Measurements from ENCODE around the gene CDH4.

The CDH4 gene

GRCh38 chr20:61685462-61685861 is 433.4 kb downstream of the CDH4 start:
- DNase-seq (ENCODE audit: low read depth, low spot score), result no peak

GRCh38 chr20:61686051-61686936 is 434.2 kb downstream of the CDH4 start:
- DNase-seq (ENCODE audit: low read depth, low spot score), result no peak

- no peak for DNase-seq (ENCODE audit: low read depth, low spot score)
Observed at GRCh38 chr20:61688411-61688810, 436.4 kb downstream of the CDH4 start.

GRCh38 chr20:61690150-61690549 is 438.1 kb downstream of the CDH4 start:
- DNase-seq (ENCODE audit: low read depth, low spot score), result no peak

DNA sequence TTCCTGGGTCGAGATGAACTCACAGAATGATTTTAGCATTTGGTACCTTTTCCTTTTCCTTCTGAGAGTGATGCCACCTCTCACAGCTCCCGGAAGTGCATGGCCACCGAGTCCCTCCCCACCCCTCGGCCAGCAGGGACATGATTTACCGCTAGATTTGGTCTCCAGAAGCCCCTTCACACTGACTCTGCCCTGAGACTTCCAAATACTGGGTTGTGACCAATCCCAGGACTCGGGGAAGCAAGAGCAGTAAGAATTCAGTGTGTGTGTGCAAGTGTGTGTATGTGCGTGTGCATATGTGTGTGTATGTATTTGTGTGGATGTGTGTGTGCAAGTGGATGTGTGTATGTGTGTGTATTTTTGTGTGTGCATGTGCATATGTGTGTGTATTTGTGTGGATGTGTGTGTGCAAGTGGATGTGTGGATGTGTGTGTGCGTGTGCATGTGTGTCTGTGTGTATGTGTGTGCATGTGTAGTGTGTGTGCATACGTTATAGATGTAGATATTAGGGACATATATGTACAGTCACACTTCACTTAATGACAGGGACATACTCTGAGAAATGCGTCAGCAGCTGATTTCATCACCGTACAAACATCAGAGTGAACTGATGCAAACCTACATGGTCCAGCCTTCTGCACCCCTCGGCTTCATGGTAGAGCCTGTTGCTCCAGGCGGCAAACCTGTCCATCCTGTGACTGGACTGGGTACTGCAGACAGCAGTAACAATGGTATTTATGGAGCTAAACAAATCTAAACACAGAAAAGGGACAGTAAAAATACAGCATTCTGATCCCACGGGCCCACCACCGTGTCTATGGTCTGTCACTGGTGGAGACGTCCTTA is 439.2 kb downstream of the CDH4 start:
- no peak for DNase-seq (ENCODE audit: low read depth, low spot score)

GRCh38 chr20:61691978-61692377 is 439.9 kb downstream of the CDH4 start:
- DNase-seq (ENCODE audit: low read depth, low spot score), result no peak

DNA sequence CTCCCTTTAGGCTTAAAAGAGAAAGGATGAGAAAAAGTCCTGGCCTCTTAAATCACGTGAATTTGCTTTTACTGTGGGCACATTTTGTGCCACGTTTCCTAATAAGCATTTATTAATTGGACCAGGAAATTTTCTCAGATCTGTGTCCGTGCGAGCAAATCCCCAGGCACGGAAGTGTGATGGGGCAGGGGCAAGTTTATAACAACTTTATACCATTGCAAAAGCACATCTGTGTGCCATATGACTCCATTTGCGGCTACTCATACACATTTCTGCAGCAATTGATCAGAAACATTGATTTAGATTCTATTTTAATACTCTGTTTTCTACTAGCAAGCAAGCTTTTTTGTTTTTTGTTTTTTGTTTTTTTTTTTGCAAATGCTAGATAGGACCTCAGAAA is 440.4 kb downstream of the CDH4 start:
- DNase-seq (ENCODE audit: low read depth, low spot score), result no peak

DNA sequence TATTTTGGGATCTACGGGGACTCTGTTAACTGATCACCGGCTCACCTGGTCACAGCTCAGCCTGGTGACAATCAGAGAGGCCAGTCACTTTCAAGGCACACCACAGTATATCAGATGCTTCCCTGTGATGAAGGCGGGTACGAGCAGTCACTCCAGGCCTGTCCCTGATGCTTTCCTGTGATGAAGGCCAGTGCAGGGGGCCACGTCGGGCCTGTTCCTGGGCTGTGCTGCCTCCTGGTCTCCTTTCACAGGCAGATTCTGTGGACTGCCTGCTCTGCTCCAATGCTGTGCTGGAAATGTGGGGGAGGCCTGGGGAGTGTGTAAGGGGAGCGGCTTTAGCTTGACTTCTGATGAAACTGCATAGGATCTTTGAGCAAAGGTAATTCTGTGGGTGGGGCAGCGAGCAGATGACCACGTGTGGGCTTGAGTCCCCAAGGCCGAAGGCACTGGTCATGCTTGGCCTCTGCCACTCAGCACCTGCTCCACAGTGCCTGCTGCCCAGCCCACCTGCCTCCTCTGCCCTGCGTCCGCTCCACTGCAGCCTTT is 441.1 kb downstream of the CDH4 start:
- DNase-seq (ENCODE audit: low read depth, low spot score), result no peak

DNA sequence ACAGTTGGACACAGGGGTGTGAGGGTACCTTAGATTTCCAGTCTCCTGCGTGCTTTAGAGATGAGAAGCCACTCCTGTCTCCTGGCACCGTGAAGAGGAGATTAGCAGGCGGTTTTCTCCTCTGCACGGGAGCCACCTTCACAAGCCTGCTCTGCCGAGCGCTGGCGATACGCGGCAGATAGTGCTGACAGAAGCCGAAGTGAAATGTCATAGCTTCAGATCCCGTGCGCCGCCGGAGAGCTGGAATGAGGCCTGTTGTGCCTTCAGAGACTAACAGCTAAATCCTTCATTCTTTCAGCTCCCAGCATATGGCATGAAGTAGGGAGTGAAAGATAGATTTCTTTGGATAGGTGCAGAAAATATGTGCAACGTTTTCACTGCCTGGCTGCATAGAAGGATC is 442.6 kb downstream of the CDH4 start:
- DNase-seq (ENCODE audit: low read depth, low spot score), result no peak

GRCh38 chr20:61695741-61696140 is 443.7 kb downstream of the CDH4 start:
- DNase-seq (ENCODE audit: low read depth, low spot score), result no peak

GRCh38 chr20:61696181-61696735 is 444.2 kb downstream of the CDH4 start:
- DNase-seq (ENCODE audit: low read depth, low spot score), result no peak

DNA sequence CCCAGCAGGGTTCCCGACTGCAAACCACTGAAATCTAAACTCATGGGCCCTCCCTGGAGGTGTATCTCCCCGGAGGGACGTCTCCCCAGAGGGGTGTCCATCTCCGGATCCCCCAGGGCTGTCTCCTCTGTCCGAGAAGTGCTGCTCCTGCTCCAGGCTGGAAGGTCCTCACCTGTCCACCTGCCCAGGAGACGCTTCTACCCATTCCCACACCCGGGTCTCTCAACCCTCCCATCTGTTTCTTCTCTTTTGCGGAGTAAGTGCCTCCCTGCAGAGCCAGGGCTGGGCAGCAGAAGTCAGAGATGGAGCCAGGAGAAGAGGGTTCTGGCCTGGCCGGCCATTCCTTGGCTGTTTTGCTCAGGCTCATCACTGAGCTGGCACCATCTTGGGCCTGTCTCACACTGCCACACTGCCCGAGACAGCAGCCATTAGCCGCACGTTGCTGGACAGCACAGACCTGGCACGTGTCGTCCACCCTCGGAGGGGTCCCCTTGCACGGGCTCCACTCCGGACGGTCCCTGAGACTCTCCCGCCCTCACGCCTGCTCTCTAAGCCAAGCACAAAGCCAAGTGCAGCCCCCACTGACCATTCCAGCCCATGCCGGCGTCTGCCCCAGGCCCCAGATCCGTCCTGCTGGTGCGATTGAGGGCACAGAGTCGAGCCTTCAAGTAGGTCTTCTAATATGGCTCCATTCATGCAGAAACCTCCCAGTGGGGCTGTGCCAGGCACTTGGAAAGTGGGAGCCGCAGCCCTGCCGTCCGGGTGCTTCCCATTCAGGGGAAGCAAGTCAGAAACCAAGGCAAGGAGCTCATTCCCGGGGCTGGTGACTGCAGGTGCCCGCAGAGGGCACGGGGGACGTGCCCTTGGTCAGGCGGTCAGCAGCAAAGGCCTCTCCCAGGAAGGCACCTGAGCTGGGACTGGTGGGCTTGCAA is 445.9 kb downstream of the CDH4 start:
- DNase-seq (ENCODE audit: low read depth, low spot score), result no peak

DNA sequence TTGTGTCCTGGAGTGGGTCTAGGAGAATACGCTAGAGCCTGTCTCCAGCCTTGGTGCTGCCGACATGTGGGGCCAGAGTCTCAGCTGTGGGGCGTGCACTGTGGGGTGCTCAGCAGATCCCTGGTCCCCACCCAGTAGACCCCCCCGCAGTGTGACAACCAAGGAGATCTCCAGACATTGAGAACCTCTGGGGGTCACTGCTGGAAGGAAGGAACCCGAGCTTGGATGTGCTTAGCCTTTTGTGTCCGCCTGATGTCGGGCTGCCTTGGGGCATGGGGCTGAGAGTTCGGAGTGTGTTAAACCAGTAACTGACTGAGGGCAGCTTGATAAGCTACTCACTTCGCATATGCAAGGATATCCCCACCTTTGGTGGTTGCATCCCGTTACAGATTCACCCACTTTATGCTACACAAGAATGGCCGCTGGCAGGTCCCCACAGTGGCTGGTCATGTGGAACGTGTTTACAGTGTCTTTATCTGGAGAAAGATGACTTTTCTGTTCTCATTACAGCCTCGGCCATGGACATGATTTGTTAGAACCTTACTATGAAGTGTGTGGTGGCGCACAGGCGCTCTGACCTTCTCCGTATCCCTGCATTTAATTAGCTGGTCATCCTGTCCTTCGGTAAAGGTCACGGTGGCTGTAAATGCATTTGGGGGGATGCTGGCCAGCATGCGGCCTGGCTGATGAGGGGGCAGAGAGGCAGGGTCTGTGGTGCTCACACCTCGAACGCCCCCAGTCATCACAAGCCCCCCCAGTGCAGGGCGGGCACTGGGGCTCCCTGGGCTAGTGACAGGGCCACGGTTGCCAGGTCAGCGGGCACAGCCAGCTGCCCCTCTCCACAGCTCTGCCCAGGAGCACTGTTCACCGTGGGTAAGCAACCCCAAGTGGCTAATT is 446.8 kb downstream of the CDH4 start:
- no peak for DNase-seq (ENCODE audit: low read depth, low spot score)

- no peak for DNase-seq (ENCODE audit: low read depth, low spot score)
Observed at GRCh38 chr20:61699495-61700374, 447.7 kb downstream of the CDH4 start.

DNA sequence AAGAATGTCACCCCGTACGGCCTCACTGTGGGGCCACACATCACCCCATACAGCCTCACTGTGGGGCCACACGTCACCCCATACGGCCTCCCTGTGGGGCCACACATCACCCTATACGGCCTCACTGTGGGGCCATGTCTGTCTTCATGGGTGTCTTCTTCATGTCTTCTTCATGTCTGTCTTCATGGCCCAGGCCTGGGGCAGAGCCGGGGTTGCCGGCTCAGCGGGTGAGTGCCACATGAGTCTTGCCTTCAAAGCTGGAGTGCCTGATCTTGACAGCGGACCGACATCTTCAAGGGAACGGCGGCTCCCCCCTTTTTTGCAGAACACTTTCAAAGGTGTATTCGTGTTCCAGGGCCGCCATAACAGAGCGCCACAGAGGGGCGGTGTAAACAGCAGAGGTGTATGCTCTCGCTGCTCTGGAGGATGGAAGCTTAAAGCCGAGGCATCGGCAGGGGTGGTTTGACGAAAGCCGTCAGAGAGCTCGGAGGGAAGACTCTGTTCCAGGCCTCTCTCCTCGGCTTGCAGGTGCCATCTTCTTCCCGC is 448.6 kb downstream of the CDH4 start:
- no peak for DNase-seq (ENCODE audit: low read depth, low spot score)

- DNase-seq (ENCODE audit: low read depth, low spot score), result no peak
Observed at GRCh38 chr20:61701401-61701800, 449.3 kb downstream of the CDH4 start.

- DNase-seq (ENCODE audit: low read depth, low spot score), result no peak
Observed at GRCh38 chr20:61701802-61702201, 449.7 kb downstream of the CDH4 start.

DNA sequence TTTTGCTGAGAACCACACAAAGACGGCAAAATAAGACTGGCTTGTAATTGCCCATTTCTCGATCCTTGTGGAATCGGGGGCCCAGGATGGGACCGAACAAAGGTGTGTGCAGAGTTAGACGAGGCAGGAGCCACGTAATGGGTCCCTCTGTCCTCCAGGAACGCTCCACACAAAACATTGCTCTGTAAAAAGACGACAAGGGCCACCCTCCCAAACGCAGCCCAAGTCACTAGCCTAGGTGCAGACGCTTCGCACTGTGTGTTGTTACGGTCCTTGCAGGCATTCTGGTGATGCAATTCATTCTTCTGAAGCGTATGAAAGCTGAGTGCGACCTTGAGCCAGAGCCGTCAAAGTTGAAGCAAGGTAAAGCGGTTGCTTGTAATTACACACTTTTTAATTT is 450.2 kb downstream of the CDH4 start:
- DNase-seq (ENCODE audit: low read depth, low spot score), result no peak

DNA sequence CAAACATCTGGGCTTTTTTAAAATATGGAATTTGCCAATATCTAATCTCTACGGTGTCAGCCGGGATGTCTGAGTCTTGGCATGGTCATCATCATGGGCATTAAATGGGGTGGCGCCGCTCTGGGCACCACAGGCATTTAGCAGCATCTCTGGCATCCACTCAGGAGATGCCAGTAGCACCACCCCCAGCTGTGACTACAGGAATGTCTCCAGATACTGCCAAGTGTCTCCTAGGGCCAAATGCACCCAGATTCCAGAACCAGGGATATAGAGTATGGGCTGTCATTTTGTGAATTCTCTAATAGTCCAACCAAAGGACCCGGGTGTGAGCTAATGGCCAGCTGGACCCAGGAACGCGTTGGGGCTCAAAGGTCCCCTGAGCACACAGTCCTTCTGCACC is 452.6 kb downstream of the CDH4 start:
- DNase-seq (ENCODE audit: low read depth, low spot score), result no peak
